ENCODE measurements around the gene DNMT3B.

Gene DNMT3B

DNA sequence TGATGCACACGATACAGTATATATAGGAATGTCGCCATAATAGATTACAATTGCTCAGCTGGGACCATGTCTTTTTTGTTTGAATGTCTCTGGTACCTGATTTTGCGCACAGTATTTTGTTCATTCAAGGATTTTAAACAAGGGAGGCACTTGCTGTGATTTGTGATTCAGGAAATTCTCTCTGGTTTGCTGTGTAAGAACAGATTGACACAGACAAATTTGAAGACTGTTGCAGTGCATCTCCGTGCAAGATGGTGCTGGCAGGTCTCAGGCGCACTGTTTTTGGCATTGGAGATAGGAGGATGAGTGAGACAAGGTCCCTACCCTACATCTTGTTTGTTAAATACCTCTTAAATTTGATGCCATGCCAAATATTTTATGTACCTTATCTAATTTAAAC, 60.0 kb downstream of the DNMT3B start:
- Histone ChIP-seq H3K9ac (no peak overlapping the region), H3K4me1 (ENCODE audit: low read depth, poor library complexity, severe bottlenecking) (peaks cover 47% of the 10 kb centered on the region), H3K4me2 (peak overlapping the region; percentile 4; the same call in 1 of the 2 replicates), H3K36me3 (ENCODE audit: insufficient read depth) (no peaks in the 10 kb centered on the region; the same call in 1 of the 2 replicates), H3K27me3 (ENCODE audit: insufficient read depth, low read depth) (no peaks in the 10 kb centered on the region), H3K79me2 (ENCODE audit: insufficient read depth, low read depth) (peaks cover 70% of the 10 kb centered on the region), H2AFZ (ENCODE audit: low read depth) (no peak overlapping the region), H4K20me1 (ENCODE audit: insufficient read depth) (peaks cover 39% of the 10 kb centered on the region), H3K4me3 (IDR thresholded peaks at IDR 0.05; ENCODE audit: insufficient read depth, low read depth, low read length) (no peak overlapping the region), H3K27ac (no peak overlapping the region)
- TF ChIP-seq, protein P1, sequence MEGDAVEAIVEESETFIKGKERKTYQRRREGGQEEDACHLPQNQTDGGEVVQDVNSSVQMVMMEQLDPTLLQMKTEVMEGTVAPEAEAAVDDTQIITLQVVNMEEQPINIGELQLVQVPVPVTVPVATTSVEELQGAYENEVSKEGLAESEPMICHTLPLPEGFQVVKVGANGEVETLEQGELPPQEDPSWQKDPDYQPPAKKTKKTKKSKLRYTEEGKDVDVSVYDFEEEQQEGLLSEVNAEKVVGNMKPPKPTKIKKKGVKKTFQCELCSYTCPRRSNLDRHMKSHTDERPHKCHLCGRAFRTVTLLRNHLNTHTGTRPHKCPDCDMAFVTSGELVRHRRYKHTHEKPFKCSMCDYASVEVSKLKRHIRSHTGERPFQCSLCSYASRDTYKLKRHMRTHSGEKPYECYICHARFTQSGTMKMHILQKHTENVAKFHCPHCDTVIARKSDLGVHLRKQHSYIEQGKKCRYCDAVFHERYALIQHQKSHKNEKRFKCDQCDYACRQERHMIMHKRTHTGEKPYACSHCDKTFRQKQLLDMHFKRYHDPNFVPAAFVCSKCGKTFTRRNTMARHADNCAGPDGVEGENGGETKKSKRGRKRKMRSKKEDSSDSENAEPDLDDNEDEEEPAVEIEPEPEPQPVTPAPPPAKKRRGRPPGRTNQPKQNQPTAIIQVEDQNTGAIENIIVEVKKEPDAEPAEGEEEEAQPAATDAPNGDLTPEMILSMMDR (conservative IDR thresholded peaks at IDR 0.05; ENCODE audit: low read depth, low read length), result no peak

DNA sequence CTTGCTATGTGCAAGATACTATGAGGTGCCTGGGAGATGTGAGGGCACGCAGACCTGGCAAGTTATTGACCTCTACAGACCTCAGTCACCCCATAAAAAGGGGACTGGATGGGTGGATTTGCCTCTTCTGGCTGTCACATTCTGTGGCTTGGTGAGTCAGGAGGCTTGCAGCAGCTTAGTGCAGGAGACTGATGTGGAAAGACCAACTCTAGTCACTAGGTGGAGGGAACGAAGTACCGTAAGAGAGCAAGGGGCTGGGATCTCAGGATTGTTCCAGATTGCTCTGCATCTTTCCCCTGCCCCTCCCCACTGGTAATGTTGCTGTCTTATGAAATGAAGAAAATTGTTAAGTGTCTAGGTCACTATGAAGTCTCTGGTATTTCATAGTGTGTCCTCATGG, 60.9 kb downstream of the DNMT3B start:
- no peaks in the 10 kb centered on the region for H3K27me3 ChIP-seq (ENCODE audit: insufficient read depth, low read depth)
- no peak overlapping the region for H3K9ac ChIP-seq
- no peak overlapping the region; the same call in 1 of the 2 replicates for H3K4me2 ChIP-seq
- peaks cover 78% of the 10 kb centered on the region for H3K79me2 ChIP-seq (ENCODE audit: insufficient read depth, low read depth)
- H3K4me1 ChIP-seq (ENCODE audit: low read depth, poor library complexity, severe bottlenecking), result peaks cover 47% of the 10 kb centered on the region
- H3K36me3 ChIP-seq (ENCODE audit: insufficient read depth), result peaks cover 8% of the 10 kb centered on the region; the same call in 1 of the 2 replicates
- H3K4me3 ChIP-seq (IDR thresholded peaks at IDR 0.05; ENCODE audit: insufficient read depth, low read depth, low read length), result no peak overlapping the region
- no peak overlapping the region for H2AFZ ChIP-seq (ENCODE audit: low read depth)
- TF ChIP-seq, protein P1 (conservative IDR thresholded peaks at IDR 0.05; ENCODE audit: low read depth, low read length), result no peak
- H3K27ac ChIP-seq, result no peak overlapping the region
- H4K20me1 ChIP-seq (ENCODE audit: insufficient read depth), result peaks cover 41% of the 10 kb centered on the region

DNA sequence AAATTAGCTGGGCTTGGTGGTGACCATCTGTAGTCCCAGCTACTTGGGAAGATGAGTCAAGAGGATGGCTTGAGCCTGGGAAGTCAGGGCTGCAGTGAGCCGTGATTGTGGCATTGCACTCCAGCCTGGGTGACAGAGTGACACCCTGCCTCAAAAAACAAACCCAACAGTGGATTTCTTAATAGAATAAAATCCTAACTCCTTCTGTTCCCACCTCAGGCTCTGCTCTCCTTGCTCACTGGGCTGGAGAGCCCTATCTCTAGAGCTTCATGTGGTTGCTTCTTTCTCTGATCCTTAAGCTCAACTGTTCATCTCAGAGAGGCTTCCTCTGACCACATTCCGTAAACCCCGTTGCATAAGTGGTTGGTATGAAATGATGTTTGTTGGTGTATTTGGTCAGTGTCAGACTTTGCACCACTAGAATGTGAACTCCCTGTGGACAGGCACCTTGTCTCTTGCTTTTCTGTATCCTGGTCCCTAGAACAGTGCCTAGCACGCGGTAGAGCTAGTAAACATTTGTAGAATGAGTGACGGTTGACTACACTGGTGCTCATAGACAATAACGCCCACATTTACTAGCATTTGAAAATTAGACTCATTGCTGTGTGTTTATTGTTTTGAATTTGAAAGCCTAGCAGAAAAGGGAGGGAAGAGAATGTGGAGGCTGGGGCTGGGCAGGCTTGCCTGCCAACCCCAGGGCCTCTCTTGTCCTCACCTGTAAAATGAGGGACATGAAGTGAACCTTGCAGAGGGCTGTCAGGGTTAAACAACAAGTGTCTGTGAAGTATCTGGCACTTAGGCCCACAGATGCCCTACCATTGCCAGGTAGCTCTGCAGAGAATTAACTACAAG, 61.8 kb downstream of the DNMT3B start:
- H3K27me3 ChIP-seq (ENCODE audit: insufficient read depth, low read depth), result no peaks in the 10 kb centered on the region
- H3K27ac ChIP-seq, result no peak overlapping the region
- H3K4me2 ChIP-seq, result no peak overlapping the region
- peaks cover 46% of the 10 kb centered on the region for H4K20me1 ChIP-seq (ENCODE audit: insufficient read depth)
- H3K4me1 ChIP-seq (ENCODE audit: low read depth, poor library complexity, severe bottlenecking), result peaks cover 47% of the 10 kb centered on the region
- H3K36me3 ChIP-seq (ENCODE audit: insufficient read depth), result peaks cover 10% of the 10 kb centered on the region; the same call in 1 of the 2 replicates
- no peak overlapping the region for H3K4me3 ChIP-seq (IDR thresholded peaks at IDR 0.05; ENCODE audit: insufficient read depth, low read depth, low read length)
- no peak overlapping the region for H3K9ac ChIP-seq
- no peak overlapping the region for H2AFZ ChIP-seq (ENCODE audit: low read depth)
- H3K79me2 ChIP-seq (ENCODE audit: insufficient read depth, low read depth), result peaks cover 87% of the 10 kb centered on the region
- TF ChIP-seq, protein P1 (conservative IDR thresholded peaks at IDR 0.05; ENCODE audit: low read depth, low read length), result no peak

DNA sequence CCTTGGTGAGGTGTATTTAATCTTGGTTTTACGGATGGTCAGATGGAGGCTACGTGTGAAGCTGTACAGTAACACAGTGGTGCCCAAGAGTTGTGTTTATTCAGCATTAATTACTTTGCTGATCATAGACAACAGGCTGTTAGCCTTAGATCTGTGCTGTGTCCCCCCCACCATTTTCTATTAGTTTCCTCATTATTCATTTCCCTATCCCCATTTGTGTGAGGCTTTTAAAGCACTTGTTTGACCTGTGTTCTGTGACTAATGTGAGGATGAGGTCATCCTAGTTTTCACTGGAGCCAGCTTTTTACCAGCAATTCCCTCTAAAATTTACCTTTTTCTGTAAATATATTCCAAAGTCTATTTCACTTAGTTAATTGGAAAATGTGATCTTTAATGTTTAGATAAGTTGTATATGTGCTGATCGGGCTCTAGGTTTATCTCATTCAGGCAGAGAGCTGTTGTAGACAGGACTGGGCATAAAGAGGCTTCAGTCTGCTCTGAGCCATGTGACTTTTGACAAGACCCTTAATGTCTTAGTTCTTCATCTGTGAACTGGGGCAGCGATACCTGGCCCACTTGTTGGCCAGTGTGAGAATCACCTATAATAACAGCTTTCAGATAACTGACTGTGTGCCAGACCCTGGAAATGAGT, 66.0 kb downstream of the DNMT3B start:
- Histone ChIP-seq H2AFZ (ENCODE audit: low read depth) (no peak overlapping the region), H3K4me3 (IDR thresholded peaks at IDR 0.05; ENCODE audit: insufficient read depth, low read depth, low read length) (no peak overlapping the region), H3K4me2 (no peak overlapping the region), H3K27ac (no peak overlapping the region; the same call in 1 of the 2 replicates), H4K20me1 (ENCODE audit: insufficient read depth) (peaks cover 29% of the 10 kb centered on the region), H3K27me3 (ENCODE audit: insufficient read depth, low read depth) (no peaks in the 10 kb centered on the region), H3K4me1 (ENCODE audit: low read depth, poor library complexity, severe bottlenecking) (peaks cover 17% of the 10 kb centered on the region), H3K9ac (no peak overlapping the region), H3K36me3 (ENCODE audit: insufficient read depth) (peaks cover 10% of the 10 kb centered on the region; the same call in 1 of the 2 replicates), H3K79me2 (ENCODE audit: insufficient read depth, low read depth) (peaks cover 97% of the 10 kb centered on the region)
- TF ChIP-seq, protein P1 (conservative IDR thresholded peaks at IDR 0.05; ENCODE audit: low read depth, low read length), result no peak
